Caki2 (cell line): ENCODE measurements around the gene ETV6. TPM values are rescaled to one million over a fixed set of nuclear protein-coding genes. Genes with fewer than 3 reads are reported as not detected.
"Not testable (repeated sequence)": the region's sequence is repeated elsewhere in the genome, so short reads cannot be mapped to it uniquely, and the experiment has no call there.

Experiments used
- DNase-seq: peaks from one replicate; pipeline ENCODE4 v3.0.0-alpha.2; 2015; ENCODE audit warnings: low read depth
- in situ Hi-C: cut with HindIII; loops from 2 replicates; pipeline ENCODE4 v1.10.0; 2016; ENCODE audit warnings: low sequenced_read_pairs, low pct_unique_long_range_greater_than_20kb, mixed read lengths
- total RNA-seq: library from RNA; depleted of rRNA; stranded (reverse); fragments of >200 nt; shearing (Covaris generic); gene quantifications from 2 replicates; pipeline ENCODE4 v1.2.3, GENCODE V29; 2014; ENCODE audit warnings: low replicate concordance

ETV6 gene
- total RNA-seq, 1 experiment from 2014 or later, result 14.7 TPM

DNA sequence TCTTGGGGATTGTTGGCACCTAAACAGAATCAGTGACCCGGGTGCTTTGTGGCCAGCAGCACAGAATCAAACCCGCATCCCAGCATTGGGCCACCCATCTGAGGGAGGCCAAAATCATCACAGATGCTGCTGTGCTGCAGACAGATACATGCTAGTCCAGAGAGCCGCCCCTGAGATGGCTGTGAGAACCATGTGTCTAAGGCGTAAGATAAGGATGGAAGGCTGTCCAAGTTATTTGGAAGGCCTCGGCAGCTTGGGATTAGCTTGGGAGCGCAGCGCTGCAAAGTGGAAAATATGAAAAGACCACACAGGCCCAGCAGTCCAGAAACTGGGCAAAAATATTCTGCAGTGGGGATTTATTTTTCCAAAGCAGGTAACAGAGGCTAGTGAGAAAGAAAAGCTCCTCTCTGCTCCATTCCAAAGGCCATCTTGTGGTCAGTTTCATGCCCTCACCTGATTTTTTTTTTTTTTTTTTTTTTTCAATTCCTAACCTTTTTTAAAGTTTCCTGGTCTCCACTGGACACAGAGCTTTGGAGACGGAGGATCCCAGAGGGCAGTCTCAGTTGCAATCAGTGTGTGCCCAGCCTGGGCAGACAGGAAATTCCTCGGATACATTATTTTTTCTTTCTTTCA lies 242.4 kb downstream of the ETV6 start:
- in situ Hi-C loops, result no loop called here
- DNase-seq, result peak; percentile 36

DNA sequence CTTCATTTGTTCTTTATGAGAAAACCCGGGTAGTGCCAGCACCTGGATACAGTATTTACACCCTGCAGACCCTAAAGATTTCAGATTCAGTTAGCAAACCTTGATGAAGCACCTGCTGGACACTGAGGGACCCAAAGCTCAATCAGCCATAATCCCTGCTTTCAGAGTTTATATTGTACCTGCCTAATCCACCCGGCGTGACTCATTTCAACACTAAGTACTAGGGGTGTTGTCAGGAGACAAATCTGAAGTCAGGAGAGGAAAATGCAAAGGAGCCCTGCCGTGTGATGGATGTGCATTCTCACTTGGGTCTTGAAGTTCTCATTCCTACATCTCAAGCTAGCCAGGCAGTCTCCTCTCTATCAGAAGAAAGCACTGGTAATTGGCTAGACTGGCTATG lies 244.5 kb downstream of the ETV6 start:
- no peak for DNase-seq
- in situ Hi-C loops, result no loop called here

DNA sequence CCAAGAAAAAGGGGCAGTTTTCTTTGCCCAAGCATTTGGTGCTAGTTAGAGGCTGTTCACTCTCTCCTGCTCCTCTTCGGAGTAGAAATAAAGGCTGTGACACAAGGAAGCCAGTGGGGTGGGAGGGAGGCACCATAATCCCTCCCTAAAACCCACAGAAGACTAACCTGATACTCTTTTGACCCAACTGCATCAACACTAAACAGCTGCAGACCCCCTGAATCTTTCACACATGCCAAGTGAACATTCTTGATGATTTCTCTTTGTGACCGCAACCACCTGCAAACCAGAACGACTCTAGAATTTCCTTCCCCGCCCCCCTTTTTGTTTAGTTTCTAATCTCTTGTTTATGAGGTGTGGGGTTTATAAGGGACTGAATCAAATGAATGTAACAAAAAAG lies 245.4 kb downstream of the ETV6 start:
- in situ Hi-C loops, result no loop called here
- DNase-seq, result no peak

DNA sequence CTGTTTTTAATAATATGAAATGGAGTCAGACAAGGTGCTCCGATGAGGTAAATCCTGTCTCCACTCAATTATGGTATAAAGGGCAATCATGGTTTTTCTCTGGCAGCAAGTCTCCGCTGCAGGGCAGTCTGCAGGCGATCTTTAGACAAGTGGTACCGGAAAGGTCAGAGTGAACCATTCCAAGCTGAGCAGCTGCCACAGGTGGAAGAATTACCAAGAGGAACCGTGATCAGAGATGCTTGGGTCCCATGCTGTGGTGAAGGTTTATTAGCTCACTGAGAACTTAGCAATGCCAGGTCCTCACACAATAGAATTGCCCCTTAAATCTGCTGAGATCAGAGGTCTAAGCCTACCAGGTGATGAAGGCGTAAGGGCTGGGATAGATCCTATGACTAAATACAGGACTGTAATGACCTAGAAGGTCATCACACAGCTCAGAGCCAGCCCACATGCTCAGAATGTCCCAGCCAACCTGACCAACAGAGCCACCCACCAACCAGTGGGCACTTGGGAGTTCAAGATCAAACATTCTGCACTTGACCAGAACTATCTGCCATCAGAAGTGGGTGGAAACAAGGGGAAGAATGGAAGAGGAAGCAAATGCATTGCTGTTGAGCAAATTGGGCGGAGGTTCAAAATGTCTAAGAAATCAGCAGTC lies 246.1 kb downstream of the ETV6 start:
- no peak for DNase-seq
- in situ Hi-C loops, result no loop called here

DNA sequence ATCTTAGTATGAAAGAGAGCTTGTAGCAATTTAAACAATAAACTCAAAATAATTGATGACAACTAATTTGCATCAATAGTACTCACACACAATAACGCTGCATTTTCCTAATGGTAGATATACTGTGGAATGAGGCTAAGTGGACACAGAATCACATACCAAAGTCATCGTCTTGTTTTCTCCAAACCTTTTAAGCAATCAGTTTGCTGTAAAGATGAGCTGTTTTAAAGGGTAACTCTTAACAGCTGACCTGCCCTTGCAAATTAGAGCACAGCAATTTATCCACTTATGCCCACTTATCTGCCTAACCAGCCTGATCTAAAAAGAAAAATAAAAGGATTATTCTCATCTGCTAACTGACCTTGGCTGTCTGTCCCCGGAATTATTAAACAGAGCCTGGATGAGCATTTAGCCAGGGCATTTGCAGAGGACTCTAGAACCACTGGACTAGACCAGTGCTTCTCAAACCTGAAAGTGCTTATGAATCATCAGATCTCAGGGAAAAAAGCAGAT lies 247.0 kb downstream of the ETV6 start:
- DNase-seq, result no peak
- in situ Hi-C loops, result no loop called here

DNA sequence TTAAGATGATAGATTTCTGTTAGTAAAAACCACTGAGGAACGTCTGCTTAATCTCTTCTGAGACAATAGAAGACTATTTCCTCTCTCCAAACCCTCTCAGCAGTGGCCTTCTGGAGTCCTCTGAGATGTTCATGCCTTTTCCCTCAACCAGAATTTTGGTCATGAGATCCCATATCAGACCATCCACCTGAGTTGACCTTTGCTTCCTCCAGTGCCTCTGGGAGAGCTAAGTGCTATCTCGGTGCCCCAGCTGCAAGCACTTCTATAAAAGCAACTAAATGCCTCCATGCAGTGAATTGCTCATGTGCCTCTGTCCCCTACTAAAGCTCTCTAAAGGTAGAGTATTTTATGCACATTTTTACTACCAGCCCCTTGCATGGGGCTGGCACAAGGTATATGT lies 248.4 kb downstream of the ETV6 start:
- no peak for DNase-seq
- in situ Hi-C loops, result no loop called here

DNA sequence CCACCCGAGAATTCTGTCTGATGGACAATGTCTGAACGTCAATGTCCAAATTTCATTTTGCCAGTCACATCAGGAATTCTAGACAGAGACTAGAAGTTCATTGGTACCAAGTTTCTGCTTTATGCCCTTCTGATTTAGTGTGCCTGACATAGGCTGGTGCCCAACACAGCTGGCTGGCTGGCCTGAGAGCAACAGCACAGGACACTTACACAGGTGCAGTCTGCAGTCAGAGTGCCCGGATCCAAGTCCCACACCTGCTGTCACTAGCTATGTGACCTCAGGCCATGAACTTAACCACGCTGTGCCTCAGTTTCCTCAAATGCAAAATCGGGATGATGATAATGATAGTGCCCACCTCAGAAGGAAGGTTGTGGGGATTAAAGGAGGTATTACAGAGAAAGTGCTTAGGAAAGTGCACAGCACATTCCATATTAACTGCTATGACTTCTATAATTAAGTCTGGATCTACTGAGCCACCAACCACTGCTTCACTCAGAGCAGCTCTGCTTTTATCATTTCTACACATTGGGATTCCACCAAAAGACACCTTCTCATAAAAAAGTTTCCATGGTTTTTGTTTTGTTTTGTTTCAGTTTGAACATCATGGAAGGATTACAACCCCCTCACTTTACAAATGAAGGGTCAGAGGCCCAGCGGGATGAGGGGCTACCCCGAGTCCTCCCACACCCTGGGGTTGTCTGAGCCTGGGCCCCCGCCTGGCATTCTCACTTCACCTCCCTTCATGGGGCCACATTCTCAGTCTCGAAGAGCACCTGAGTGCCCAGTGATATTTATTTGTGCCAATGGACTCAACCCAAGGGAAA lies 252.4 kb downstream of the ETV6 start:
- in situ Hi-C loops, result no loop called here
- DNase-seq, result no peak

DNA sequence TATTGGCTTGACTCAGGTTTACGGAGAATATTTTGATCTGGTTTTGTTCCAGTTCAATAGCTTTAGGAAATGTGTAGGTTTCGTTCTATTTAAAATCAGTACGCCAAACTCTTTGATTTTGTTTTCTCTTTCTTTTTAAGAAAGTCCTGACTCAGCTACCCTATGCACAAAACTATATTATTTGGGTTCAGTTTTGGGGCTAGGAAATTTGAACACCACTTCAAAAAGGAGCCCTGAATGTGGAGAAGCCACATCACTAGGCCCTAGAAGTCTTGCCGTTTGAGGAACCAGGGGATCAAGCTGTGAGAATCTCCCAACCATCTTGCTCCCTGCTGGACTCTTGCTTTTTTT lies 253.0 kb downstream of the ETV6 start:
- in situ Hi-C loops, result no loop called here
- DNase-seq, result no peak

DNA sequence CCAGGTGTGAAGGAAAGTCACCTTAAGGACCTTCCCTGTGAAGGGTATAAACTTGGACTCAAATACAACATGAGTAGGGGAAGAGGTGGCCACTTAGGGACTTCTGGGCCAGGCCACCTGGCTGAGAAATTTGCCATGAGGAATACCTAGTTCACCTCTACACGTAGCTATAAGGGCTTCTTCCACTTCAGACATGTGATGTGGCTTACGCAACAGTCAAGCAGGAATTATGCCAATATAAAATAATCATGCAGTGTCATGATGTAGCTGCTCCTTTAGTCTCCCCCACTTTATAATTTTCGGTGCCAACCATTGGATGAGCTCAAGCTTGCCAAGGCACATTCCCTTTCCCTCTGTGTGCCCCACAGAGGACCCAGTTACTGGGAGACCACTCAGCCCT lies 254.7 kb downstream of the ETV6 start:
- in situ Hi-C loops, result no loop called here
- no peak for DNase-seq

DNA sequence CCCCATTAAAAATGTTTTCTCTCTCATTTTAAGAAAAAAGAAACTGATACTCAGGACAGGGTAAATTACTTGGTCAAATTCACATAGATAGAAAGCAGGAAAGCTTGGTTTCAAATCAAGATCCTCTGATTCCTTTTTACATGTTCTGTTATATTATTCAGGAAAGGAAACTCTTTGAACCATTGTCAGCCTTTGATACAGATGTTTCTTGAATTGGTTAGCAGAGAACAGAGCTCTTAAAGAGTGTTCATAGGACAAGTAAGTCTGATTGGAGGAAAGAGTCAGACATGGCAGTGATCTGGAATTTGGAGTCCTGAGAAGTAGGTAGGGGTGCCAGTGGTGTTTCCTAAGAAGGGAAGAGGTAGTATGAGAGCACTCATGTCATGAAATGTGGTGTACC lies 256.1 kb downstream of the ETV6 start:
- in situ Hi-C loops, result no loop called here
- no peak for DNase-seq

DNA sequence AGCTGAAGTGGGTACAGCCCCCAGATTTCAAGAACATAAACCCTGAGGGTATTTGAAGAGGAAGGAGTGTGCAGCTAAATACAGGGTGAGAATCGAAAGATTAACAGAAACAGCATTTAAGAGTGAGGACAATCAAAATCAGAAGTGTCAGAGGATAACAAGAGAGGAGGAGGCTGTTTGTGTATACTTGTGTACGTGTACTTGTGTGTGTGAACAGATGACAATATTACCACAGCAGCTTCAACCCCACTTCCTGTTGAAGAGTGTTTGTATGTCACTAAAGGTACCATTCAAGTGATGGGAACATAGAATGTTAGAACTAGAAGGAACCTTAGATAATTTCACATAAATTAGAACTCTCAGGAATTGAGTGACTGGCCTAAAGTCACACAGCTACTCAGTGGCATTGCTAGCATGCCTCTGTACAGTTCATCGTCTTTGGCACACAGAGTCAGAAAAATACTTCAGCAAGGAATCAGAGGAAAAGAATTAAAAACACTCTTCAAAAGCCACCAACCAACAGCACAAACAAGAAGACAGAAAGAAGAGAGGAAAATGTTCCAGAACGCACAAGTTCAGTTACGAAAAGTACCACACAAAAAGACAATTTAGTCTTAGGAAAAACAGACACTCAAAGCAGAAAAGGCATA lies 256.9 kb downstream of the ETV6 start:
- in situ Hi-C loops, result no loop called here
- no peak for DNase-seq

DNA sequence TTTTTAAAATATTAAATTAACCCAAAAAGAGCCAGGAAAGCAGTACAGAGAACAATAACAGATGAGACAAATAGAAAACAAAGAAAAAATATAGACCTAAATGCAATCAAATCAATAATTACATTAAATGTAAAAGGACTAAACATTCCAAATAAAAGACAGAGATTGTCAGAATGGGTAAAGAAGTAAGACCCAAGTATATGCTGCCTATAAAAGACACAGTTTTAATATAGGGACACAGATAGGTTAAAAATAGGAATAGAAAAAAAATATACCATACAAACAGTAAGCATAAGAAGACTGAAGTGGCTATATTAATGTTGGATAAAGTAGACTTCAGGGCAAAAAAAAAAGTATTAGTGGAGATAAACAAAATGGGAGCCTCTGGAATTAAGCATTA lies 258.2 kb downstream of the ETV6 start:
- no peak for DNase-seq
- in situ Hi-C loops, result no loop called here

DNA sequence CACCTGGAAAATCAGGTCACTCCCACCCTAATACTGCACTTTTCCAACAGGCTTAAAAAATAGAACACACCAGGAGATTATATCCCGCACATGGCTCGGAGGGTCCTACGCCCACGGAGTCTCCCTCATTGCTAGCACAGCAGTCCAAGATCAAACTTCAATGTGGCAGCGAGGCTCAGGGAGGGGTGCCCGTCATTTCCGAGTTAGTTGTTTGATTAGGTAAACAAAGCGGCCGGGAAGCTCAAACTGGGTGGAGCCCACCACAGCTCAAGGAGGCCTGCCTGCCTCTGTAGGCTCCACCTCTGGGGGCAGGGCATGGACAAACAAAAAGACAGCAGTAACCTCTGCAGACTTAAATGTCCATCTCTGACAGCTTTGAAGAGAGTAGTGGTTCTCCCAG lies 259.9 kb downstream of the ETV6 start:
- DNase-seq, in situ Hi-C loops: not testable (repeated sequence)

DNA sequence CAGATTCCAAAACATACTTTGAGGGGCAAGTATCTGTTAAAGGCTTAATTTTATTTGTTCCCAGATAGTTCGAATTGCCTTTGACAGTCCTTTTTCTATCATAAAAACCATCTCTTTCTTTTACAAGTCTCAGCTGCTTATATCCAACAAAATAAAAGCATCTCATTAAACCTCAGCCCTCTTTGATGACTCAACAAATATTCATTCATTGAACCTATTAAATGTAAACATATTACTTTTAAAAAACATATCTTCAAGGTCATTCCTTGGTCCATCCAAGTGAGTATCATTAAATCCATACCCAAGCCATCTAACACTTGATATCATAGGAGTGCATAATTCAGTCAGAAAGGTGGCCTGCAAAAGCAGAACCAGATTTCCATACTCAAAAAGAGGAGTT lies 266.6 kb downstream of the ETV6 start:
- DNase-seq, result no peak
- in situ Hi-C loops, result no loop called here

DNA sequence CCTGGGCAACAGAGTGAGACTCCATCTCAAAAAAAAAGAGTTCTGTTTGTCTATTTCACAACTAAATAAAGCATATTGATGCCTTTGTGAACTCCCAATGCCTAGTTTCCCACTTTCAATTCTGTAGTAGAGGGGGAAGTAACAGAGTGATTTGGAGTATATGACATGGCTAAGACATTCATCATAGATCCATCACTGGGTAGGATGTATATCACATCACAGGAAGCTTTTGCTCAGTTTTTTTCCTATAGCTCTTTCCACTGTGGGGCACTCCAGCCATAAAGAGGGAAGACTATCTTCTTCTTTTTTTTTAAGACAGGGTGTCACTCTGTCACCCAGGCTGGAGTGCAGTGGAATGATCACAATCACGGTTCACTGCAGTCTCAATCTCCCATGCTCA lies 267.3 kb downstream of the ETV6 start:
- in situ Hi-C loops, result no loop called here
- DNase-seq, result no peak

DNA sequence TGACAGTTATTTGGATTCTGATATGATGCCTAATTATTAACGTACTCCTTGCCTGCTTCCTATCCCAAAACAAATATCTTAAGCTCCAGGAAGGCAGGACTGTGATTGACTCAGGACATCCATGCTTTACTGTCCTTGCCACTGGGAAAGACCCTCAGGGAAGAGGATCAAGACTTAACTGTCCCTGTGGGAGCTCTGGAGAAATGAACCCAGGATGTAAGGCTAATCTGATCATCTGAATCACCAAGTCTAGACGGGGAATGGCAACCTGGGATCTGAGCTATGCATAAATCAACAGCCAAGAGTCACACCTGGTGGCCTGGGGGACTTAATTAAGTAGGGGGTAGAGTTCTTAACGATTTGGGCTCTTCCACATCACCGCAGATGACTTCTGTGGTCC lies 268.0 kb downstream of the ETV6 start:
- no peak for DNase-seq
- in situ Hi-C loops, result no loop called here

DNA sequence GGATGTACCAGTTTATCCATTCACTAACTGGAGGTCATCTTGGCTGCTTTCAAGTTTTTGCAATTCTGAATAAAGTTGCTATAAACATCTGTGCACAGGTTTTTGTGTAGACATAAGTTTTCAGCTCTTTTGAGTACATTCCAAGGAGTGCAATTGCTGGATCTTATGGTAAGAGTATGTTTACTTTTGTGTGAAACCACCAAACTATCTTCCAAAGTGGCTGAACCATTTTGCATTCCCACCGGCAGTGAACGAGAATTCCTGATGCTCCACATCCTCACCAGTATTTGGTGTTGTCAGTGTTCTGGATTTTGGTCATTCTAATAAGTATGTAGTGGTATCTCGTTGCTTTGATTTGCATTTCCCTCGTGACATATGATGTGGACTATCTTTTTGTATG lies 270.8 kb downstream of the ETV6 start:
- in situ Hi-C loops, result no loop called here
- DNase-seq, result no peak

DNA sequence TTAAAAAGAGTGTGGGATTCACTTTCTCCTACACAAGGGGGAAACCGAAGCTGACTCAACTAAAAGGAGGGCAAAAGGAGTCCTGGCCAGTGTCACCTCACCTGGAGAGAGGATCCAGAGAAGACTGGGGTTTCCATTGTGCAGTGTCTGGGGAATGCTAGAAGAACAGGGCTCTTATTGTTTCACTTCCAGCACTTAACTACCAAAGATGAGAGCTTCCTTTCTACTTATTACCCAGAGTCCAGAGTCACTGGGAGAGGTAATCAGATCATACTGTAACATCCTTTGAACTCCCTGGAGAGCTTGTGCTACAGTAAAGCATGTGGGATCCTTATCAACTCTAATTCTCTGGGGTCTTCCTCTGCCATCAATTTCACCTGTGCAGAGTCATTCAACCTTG lies 272.9 kb downstream of the ETV6 start:
- no peak for DNase-seq

DNA sequence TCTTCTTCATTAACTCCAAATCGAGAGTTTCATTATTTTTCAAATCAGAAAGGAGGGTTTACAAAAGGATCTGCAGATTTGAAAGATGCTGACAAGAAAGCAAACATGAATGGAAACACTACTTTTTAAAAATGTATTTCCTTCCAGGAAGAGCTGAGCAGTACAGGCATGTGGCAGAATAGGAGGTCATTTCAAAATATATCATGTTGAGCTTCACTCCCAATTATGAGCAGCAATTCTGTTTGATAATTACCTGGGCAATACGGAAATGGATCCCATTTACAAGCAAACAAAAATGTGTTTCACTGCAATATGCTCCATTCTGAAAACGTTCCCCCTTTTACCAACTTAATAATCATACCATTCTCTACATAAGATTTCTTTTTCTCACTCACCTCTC lies 273.6 kb downstream of the ETV6 start:
- in situ Hi-C loops, result no loop called here
- no peak for DNase-seq

More for the DNA sequence above, 272.9 kb downstream of the ETV6 start:
- in situ Hi-C loops, result no loop called here
